GM18861 (cell line): ENCODE results near the gene CXCL3.

Experiments
- ATAC-seq: cut with Tn5 transposase; IDR thresholded peaks from one replicate; pipeline ENCODE4 v1.9.1; 2021; ENCODE audit not compliant: unreplicated experiment

CXCL3 gene

DNA sequence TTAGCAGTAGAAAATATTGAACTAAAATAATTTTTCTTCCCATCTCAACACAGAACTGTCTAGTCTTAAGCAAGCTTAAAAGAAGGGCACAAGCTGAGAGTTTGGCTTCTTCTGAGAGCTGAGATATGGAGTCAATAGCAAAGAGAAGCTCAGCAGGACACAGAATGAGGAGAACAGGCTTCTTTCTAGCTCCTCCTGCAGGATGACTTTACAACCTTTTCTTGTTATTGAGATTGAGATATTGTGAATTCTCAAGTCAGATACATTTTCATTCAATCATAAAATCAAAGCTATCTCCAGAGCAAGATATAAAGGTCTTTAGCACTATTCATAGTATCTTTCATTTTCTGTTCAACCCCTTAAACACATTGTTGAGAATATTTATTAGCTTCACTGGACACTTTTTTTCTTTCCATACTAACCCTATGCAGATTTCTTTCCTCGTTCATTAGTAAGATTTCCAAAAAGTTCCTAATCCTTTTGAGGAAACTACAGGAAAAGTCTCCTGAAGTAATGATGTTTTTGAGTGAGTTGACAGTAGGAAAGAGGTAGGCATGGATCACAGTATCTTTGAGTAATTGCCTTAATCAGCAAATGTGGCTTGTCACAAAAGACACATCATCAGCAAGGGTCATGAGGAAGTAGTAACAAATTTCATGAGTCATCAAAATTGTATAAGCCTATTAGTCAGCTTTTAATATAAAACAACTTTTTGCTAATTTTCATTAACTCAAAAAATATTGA is 17.8 kb upstream of the CXCL3 start:
- ATAC-seq: no peak

GRCh38 chr4:74055498-74055897 is 17.0 kb upstream of the CXCL3 start:
- ATAC-seq: no peak

GRCh38 chr4:74055096-74055495 is 16.6 kb upstream of the CXCL3 start:
- no peak for ATAC-seq

DNA sequence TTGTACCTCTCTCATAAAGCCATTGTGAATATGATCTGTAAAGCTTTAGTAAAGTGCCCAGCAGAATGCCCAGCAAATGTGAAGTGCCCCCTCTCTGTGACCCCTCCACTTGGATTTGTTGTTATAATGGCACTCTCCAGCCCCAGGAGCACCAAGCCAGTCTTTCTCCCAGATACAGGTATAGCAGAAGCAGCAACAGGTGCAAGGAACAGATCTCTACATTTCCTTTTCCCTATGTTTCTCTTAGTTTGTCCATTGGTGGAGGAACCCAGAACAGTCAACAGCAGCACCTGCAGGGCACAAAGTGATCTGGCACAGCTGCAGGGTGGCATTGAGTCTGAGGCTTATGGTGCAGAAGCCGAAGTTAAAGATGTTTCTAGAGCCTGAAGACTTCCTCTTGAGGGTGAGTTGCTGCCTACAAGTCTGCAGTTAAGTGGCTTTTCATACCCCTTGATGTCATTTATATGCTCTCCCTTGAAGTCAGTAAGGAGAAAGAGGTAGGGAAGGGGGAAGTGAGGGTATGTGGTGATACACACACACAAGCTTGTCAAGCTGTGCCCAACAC is 16.1 kb upstream of the CXCL3 start:
- ATAC-seq: no peak

DNA sequence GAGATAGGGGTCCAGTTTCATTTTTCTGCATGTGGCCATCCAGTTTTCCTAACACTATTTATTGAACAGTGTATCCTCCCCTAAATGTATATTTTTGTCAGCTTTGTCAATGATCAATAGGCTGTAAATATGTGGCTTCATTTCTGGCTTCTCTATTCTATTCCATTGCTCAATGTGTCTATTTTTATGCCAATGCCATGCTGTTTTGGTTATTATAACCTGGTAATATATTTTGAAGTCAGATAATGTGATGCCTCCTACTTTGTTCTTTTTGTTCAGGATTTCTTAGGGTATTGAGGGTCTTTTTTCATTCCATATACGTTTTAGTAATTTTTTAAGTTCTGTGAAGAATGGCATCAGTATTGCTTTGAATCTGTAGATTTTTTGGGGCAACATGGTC is 8.7 kb upstream of the CXCL3 start:
- ATAC-seq: no peak

GRCh38 chr4:74045772-74046171 is 7.3 kb upstream of the CXCL3 start:
- no peak for ATAC-seq

GRCh38 chr4:74045247-74045646 is 6.8 kb upstream of the CXCL3 start:
- ATAC-seq: no peak

- no peak for ATAC-seq
These were observed 6.2 kb upstream of the CXCL3 start for GRCh38 chr4:74044677-74045076.

DNA sequence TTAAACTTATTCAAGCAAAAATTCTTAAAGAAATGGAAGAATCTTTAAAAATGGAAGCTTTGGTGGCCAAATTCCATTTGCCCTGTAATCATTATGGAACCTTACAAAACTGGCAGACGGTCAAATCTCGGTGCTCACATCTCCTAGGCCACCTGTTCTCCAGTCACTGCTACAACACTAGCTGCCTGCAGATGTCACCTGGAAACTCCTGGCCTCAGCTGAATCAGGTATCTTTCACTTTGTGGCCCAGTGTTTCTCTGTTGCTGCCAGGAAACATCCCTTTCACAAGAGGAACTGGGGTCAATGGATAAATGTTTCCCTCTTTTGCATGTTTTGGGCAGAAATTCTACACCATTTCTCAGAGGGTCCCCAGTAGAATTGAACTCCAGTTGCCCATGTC is 4.2 kb upstream of the CXCL3 start:
- ATAC-seq: no peak

- no peak for ATAC-seq
These were observed 2.9 kb upstream of the CXCL3 start for GRCh38 chr4:74041418-74041817.

GRCh38 chr4:74039315-74039763 is 850 bp upstream of the CXCL3 start:
- ATAC-seq: no peak

DNA sequence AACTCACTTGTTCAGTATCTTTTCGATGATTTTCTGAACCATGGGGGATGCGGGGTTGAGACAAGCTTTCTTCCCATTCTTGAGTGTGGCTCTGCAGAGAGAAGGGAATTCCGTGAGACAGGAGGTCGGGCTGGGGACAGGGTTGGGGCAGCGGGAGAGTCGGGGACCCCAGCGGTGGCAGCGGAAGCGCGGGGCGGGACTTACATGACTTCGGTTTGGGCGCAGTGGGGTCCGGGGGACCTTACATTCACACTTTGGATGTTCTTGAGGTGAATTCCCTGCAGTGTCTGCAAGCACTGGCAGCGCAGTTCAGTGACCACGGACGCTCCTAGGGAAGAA is 434 bp downstream of the CXCL3 start:
- ATAC-seq: no peak

DNA sequence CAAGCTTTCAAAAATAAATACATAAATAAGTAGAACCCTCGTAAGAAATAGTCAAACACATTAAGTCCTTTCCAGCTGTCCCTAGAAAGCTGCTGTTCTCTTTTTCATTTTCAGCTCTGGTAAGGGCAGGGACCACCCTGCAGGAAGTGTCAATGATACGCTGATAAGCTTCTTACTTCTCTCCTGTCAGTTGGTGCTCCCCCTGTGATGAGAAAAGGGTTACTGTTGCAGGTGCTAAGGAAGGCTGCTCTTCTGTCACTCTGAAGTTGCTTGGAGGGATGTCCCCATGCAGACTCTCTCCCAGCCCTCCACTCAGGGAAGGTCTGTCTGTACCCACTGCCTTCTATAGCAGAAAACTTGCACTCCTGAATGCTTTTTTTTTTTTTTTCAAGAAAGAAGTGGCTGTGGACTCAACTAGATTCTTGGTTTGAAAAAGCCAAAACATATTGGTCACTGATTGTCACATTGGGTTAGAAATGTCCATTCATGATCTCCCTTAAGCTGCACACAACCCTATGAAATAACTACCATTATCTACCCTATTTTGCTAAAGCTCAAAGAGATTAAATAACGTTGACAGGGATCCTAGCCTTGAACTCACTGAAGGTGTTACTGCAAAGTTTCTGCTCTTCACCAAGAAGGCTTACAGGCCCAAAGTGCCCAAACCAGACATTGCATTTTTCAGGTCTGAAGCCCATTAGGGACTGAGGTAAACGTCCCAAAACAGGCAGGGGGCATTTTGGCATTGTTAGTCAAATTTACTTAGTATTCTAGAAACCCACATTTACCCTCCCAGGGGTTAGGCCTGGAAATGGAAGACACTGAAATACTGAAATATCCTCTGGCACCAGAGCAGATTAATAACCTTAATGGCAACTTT is 1.2 kb downstream of the CXCL3 start:
- no peak for ATAC-seq

- no peak for ATAC-seq
These were observed 4.8 kb downstream of the CXCL3 start for GRCh38 chr4:74033739-74034138.

GRCh38 chr4:74032064-74032463 is 6.4 kb downstream of the CXCL3 start:
- ATAC-seq: no peak

DNA sequence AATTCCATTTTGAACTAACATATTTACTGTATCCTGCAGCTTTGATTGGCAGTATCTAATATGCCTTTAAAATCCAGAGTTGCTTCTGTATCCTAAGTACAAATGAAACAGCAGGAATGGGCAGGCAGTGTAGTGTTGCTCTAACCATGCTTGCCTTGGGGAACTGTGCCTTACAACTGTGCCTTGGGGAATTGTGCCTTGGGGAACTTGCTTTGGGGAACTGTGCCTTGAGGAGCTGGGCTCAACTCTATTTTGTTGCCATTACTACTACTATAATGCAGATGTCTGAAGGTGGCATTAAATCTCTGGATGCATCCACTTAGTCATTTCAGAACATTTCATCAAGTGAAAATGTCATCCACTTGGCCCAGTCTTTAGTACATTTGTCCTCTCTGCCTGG is 6.9 kb downstream of the CXCL3 start:
- no peak for ATAC-seq

DNA sequence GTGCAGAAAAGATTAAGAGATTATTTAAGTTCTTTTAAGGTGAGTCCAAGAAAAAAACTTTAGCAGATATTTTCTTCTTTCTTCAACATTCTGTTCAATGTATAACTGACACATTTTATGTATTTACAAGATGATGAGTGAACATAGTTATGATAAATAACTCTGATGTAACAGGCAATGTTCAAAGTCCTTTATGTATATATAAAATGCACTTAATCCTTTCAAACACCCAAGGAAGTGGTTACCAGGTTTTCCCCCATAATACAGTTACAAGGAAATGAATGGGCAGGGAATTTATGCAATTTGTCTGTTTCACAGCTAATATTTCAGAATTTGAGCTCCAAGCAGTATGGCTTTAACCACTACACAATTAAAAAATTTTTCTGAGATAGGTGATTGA is 8.2 kb downstream of the CXCL3 start:
- ATAC-seq: no peak

DNA sequence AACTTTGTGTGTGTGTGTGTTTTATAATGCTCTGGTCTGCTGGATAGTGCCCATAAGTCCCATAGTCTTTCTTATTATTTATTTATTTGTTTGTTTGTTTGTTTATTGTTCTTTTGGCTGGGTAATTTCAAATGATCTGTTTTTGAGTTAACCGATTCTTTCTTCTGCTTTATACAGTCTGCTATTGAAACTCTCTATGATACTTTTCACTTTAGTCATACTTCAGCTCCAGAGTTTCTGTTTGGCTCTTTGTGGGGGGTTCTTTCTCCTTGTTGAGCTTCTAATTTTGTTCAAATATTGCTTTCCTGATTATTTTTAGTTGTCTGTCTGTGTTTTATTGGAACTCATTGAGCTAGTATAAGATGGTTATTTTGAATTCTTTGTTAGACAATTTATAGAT is 10.0 kb downstream of the CXCL3 start:
- no peak for ATAC-seq

DNA sequence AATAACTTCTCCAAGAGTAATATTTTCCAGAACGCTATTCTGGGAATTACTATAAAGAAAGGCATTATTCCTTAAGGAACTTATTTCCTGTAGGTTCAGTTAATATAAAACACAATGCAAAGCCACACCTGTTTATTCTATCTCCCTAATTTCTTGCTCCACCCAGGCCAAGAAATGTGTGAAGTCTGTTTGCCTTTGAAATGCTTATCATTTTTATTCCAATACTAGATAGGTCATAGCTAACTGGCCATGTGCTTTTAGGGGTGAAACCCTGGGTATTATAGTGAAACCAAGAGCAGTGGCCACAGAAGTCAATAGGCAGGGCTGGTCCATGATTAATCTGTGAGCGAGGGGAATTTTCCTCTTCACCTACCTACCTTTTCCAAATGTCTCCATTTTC is 14.8 kb downstream of the CXCL3 start:
- ATAC-seq: no peak

GRCh38 chr4:74021601-74022000 is 16.9 kb downstream of the CXCL3 start:
- ATAC-seq: no peak

GRCh38 chr4:74018771-74019170 is 19.7 kb downstream of the CXCL3 start:
- ATAC-seq: no peak

DNA sequence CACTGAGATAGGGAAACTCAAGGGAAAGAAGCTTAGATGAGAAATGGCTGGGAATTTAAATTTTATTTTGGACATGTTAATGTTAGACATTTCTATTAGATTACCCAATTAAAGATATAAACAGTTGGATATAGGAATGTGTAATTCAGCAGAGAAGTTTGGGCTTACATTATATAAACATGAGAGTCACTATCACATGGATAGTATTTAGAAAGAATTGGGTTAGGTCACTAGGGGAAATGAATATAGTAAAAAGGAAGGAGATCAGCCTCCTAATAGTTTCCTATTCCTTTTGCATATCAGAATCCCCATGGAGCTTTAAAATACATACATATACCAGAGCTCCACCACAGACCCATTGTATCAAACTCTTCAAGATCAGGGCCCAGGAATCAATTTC is 20.4 kb downstream of the CXCL3 start:
- ATAC-seq: no peak
